Rectal smooth muscle tissue (tissue), 1 donor: ENCODE results near the gene SUSD1.
A peak's percentile ranks its signal among the peaks of the same experiment; 100 is the strongest.
"Not testable (repeated sequence)": the region's sequence is repeated elsewhere in the genome, so short reads cannot be mapped to it uniquely, and the experiment has no call there.

Experiments used
- H3K27ac ChIP-seq: one replicate; pipeline ENCODE4 v1.7.0; 2013; ENCODE audit warnings: low read depth, low read length, inconsistent platforms
- H3K27me3 ChIP-seq: one replicate; pipeline ENCODE4 v1.7.0; 2013; ENCODE audit warnings: low read length; ENCODE audit not compliant: control insufficient read depth, insufficient read depth
- H3K36me3 ChIP-seq: one replicate; pipeline ENCODE4 v1.7.0; 2013; ENCODE audit warnings: low read length; ENCODE audit not compliant: control insufficient read depth, insufficient read depth
- H3K4me1 ChIP-seq: one replicate; pipeline ENCODE4 v1.7.0; 2013; ENCODE audit warnings: low read length; ENCODE audit not compliant: control insufficient read depth, insufficient read depth
- H3K4me3 ChIP-seq: one replicate; pipeline ENCODE4 v1.7.0; 2013; ENCODE audit warnings: low read length
- H3K9ac ChIP-seq: one replicate; pipeline ENCODE4 v1.7.0; 2013; ENCODE audit warnings: low read length

Gene SUSD1

GRCh38 chr9:112174965-112175795 is at the start of gene SUSD1:
Gene SUSD1 (minus strand): TSS chr9:112175297. CDS start chr9:112175235, 62 bp downstream.
- peak within 1 kb of the TSS; percentile 35 for H3K4me3 ChIP-seq
- no peaks in the 10 kb centered on the region for H3K36me3 ChIP-seq
- peak within 1 kb of the TSS; percentile 36 for H3K9ac ChIP-seq
- H3K4me1 ChIP-seq: no peaks in the 10 kb centered on the region
- H3K27ac ChIP-seq: no peak within 1 kb of the TSS
- no peaks in the 10 kb centered on the region for H3K27me3 ChIP-seq

GRCh38 chr9:112224401-112225289 is 49.5 kb upstream of the SUSD1 start:
- no peaks in the 10 kb centered on the region for H3K4me1 ChIP-seq
- no peaks in the 10 kb centered on the region for H3K27me3 ChIP-seq
- no peak overlapping the region for H3K27ac ChIP-seq
- no peak overlapping the region for H3K9ac ChIP-seq
- peaks cover 9% of the 10 kb centered on the region for H3K36me3 ChIP-seq
- H3K4me3 ChIP-seq: no peak overlapping the region

- H3K9ac ChIP-seq: no peak overlapping the region
- H3K4me1 ChIP-seq: no peaks in the 10 kb centered on the region
- H3K27me3 ChIP-seq: no peaks in the 10 kb centered on the region
- no peak overlapping the region for H3K27ac ChIP-seq
- no peak overlapping the region for H3K4me3 ChIP-seq
- peaks cover 5% of the 10 kb centered on the region for H3K36me3 ChIP-seq
These were observed 43.8 kb upstream of the SUSD1 start for GRCh38 chr9:112218908-112219307.

- Histone ChIP-seq H3K9ac (no peak overlapping the region), H3K36me3 (peaks cover 10% of the 10 kb centered on the region), H3K27me3 (no peaks in the 10 kb centered on the region), H3K4me1 (no peaks in the 10 kb centered on the region), H3K4me3 (no peak overlapping the region), H3K27ac (no peak overlapping the region)
These were observed 37.8 kb upstream of the SUSD1 start for GRCh38 chr9:112212926-112213325.

- Histone ChIP-seq H3K4me3 (no peak overlapping the region), H3K27ac (no peak overlapping the region), H3K36me3 (peaks cover 10% of the 10 kb centered on the region), H3K9ac (no peak overlapping the region), H3K27me3 (no peaks in the 10 kb centered on the region), H3K4me1 (no peaks in the 10 kb centered on the region)
These were observed 32.4 kb upstream of the SUSD1 start for GRCh38 chr9:112207451-112207850.

- Histone ChIP-seq H3K27me3 (no peaks in the 10 kb centered on the region), H3K9ac (no peak overlapping the region), H3K27ac (no peak overlapping the region), H3K4me1 (no peaks in the 10 kb centered on the region), H3K36me3 (no peaks in the 10 kb centered on the region), H3K4me3 (no peak overlapping the region)
These were observed 28.4 kb upstream of the SUSD1 start for GRCh38 chr9:112203536-112203935.

- no peaks in the 10 kb centered on the region for H3K36me3 ChIP-seq
- no peak overlapping the region for H3K27ac ChIP-seq
- H3K27me3 ChIP-seq: no peaks in the 10 kb centered on the region
- H3K4me1 ChIP-seq: no peaks in the 10 kb centered on the region
- H3K4me3 ChIP-seq: no peak overlapping the region
- H3K9ac ChIP-seq: no peak overlapping the region
These were observed 25.6 kb upstream of the SUSD1 start for GRCh38 chr9:112200711-112201110.

GRCh38 chr9:112198646-112199045 is 23.5 kb upstream of the SUSD1 start:
- Histone ChIP-seq H3K36me3 (no peaks in the 10 kb centered on the region), H3K27me3 (no peaks in the 10 kb centered on the region), H3K4me3 (no peak overlapping the region), H3K9ac (no peak overlapping the region), H3K4me1 (no peaks in the 10 kb centered on the region), H3K27ac (no peak overlapping the region)

GRCh38 chr9:112194969-112195431 is 19.9 kb upstream of the SUSD1 start:
- no peaks in the 10 kb centered on the region for H3K36me3 ChIP-seq

GRCh38 chr9:112193572-112194288 is 18.6 kb upstream of the SUSD1 start:
- no peak overlapping the region for H3K4me3 ChIP-seq
- no peaks in the 10 kb centered on the region for H3K36me3 ChIP-seq
- H3K27ac ChIP-seq: no peak overlapping the region
- H3K4me1 ChIP-seq: no peaks in the 10 kb centered on the region
- H3K27me3 ChIP-seq: no peaks in the 10 kb centered on the region
- H3K9ac ChIP-seq: no peak overlapping the region

More at GRCh38 chr9:112194969-112195431, 19.9 kb upstream of the SUSD1 start:
- Histone ChIP-seq H3K27ac (no peak overlapping the region), H3K27me3 (no peaks in the 10 kb centered on the region), H3K9ac (no peak overlapping the region), H3K4me1 (no peaks in the 10 kb centered on the region), H3K4me3 (no peak overlapping the region)

GRCh38 chr9:112190320-112190719 is 15.2 kb upstream of the SUSD1 start:
- not testable (repeated sequence) for H3K4me3 ChIP-seq, H3K36me3 ChIP-seq, H3K27me3 ChIP-seq, H3K4me1 ChIP-seq, H3K27ac ChIP-seq, H3K9ac ChIP-seq

GRCh38 chr9:112188884-112189283 is 13.8 kb upstream of the SUSD1 start:
- Histone ChIP-seq H3K9ac (no peak overlapping the region), H3K27ac (no peak overlapping the region), H3K4me1 (no peaks in the 10 kb centered on the region), H3K36me3 (no peaks in the 10 kb centered on the region), H3K27me3 (no peaks in the 10 kb centered on the region), H3K4me3 (no peak overlapping the region)
